HepG2 (cell line): ENCODE measurements around the gene SLC41A3. TPM values are rescaled to one million over a fixed set of nuclear protein-coding genes. Genes with fewer than 3 reads are reported as not detected.

ENCODE experiments used
- ATAC-seq: fragments of 200-7000 bp; cut with Tn5 transposase; 3 replicates; pipeline ENCODE4 v1.9.1; 2020; ENCODE audit warnings: mild to moderate bottlenecking, moderate library complexity
- BruUV-seq: library from RNA; stranded (reverse); fragments of 400-500 nt; replicated peaks from 2 replicates; lab custom pipeline; 2021; lab: Mats Ljungman, UMichigan
- CTCF ChIA-PET: fragments of 300-600 bp; formaldehyde crosslinking; extraction: SDS; loops from one replicate; lab custom pipeline; 2021; ENCODE audit warnings: low total read pairs, inconsistent platforms, low intra/inter-chr PET ratio; lab: Yijun Ruan, JAX
- POLR2A ChIA-PET: fragments of 350-600 bp; sonication (Branson Sonifier 250); formaldehyde crosslinking; loops from one replicate; lab custom pipeline; 2020; ENCODE audit warnings: antibody characterized with exemption, inconsistent platforms; lab: Yijun Ruan, JAX
- DNase-seq: peaks from one replicate; pipeline ENCODE4 v3.0.0-alpha.2; 2015; ENCODE audit warnings: low spot score
- FAIRE-seq: peaks from 3 replicates; lab custom pipeline; 2011; peaks lifted over from hg19 to GRCh38; lab: Jason Lieb, UNC
- H2AFZ ChIP-seq: one replicate; pipeline ENCODE4 v1.6.1; 2011; ENCODE audit warnings: low read length, inconsistent platforms
- H3K27ac ChIP-seq: fragments of 300-600 bp; 3 replicates; pipeline ENCODE4 v1.8.0; 2011; ENCODE audit warnings: mixed run types, mild to moderate bottlenecking, mixed read lengths, low read length, inconsistent platforms; ENCODE audit not compliant: insufficient read depth; ENCODE audit errors: extremely low read length
- H3K27me3 ChIP-seq, 2 experiments: fragments of 200-600 bp in 1 of 2; 2 replicates in 1 of 2; 3 replicates in 1 of 2; pipeline versions ENCODE4 v1.6.0 to v1.8.0; 2011; ENCODE audit warnings: low read length in 2 of 2, mild to moderate bottlenecking in 2 of 2, moderate library complexity in 2 of 2, inconsistent platforms in 1 of 2; ENCODE audit not compliant: insufficient read depth in 2 of 2, control insufficient read depth in 1 of 2
- H3K36me3 ChIP-seq, 2 experiments: fragments of 200-600 bp in 1 of 2; replicated peaks in 1 of 2; 2 replicates in 1 of 2; 3 replicates in 1 of 2; pipeline versions ENCODE4 v1.5.1 to v1.8.0; 2011; ENCODE audit warnings: low read length in 2 of 2, inconsistent platforms in 1 of 2; ENCODE audit not compliant: insufficient read depth in 2 of 2, control insufficient read depth in 1 of 2
- H3K4me1 ChIP-seq: 2 replicates; pipeline ENCODE4 v1.5.1; 2012; ENCODE audit warnings: low read length, inconsistent platforms; ENCODE audit not compliant: insufficient read depth
- H3K4me2 ChIP-seq: 2 replicates; pipeline ENCODE4 v1.6.0; 2011; ENCODE audit warnings: low read depth, low read length, inconsistent platforms
- H3K4me3 ChIP-seq, 3 experiments: fragments of 200-600 bp in 1 of 3; sonication (generic), shearing (Covaris generic) in 1 of 3; replicated peaks in 1 of 3; 2 replicates each; pipeline ENCODE4 v1.5.1; 2011 to 2016; ENCODE audit warnings: low read length in 3 of 3, inconsistent platforms in 2 of 3, low read depth in 2 of 3, mild to moderate bottlenecking in 2 of 3, control low read depth in 1 of 3, mixed read lengths in 1 of 3; ENCODE audit not compliant: insufficient read depth in 1 of 3
- H3K79me2 ChIP-seq: one replicate; pipeline ENCODE4 v1.6.1; 2011; ENCODE audit warnings: low read length, inconsistent platforms; ENCODE audit not compliant: insufficient read depth
- H3K9ac ChIP-seq: 2 replicates; pipeline ENCODE4 v1.6.0; 2011; ENCODE audit warnings: mild to moderate bottlenecking, low read depth, low read length, inconsistent platforms; ENCODE audit not compliant: insufficient read depth
- H3K9me3 ChIP-seq: 2 replicates; pipeline ENCODE4 v1.5.1; 2012; ENCODE audit warnings: mild to moderate bottlenecking, low read length
- H4K20me1 ChIP-seq: 2 replicates; pipeline ENCODE4 v1.6.0; 2011; ENCODE audit warnings: inconsistent platforms, mild to moderate bottlenecking, low read length, moderate library complexity; ENCODE audit not compliant: insufficient read depth
- MED8 ChIP-seq: sonication (generic); formaldehyde crosslinking; IDR thresholded peaks from 2 replicates; pipeline ENCODE4 v1.8.1; 2023; ENCODE audit warnings: mild to moderate bottlenecking, missing genetic modification reagents; ENCODE audit not compliant: insufficient replicate concordance
- ZNF24 ChIP-seq: fragments of 450-650 bp; IDR thresholded peaks from 2 replicates; pipeline ENCODE4 v1.6.1; 2017; ENCODE audit warnings: antibody characterized with exemption, mild to moderate bottlenecking
- ZNF605 ChIP-seq: sonication (generic); formaldehyde crosslinking; IDR thresholded peaks from 2 replicates; pipeline ENCODE4 v1.8.0; 2022; ENCODE audit warnings: mild to moderate bottlenecking, missing genetic modification reagents
- ZNF839 ChIP-seq: sonication (generic); formaldehyde crosslinking; IDR thresholded peaks from 2 replicates; pipeline ENCODE4 v1.4.0; 2020; ENCODE audit warnings: missing genetic modification reagents, mild to moderate bottlenecking, borderline replicate concordance
- WGBS: methylation state at CpG from one replicate; pipeline ENCODE4 v1.1.6; 2017; ENCODE audit warnings: low lambda C conversion rate; 5-methylcytosine and 5-hydroxymethylcytosine counted together
- in situ Hi-C: cut with HindIII; loops from 2 replicates; pipeline ENCODE4 v1.10.0; 2017; ENCODE audit warnings: low pct_unique_long_range_greater_than_20kb; ENCODE audit not compliant: extremely low pct_ligation_motif_present
- intact Hi-C: fragments of 100-400 bp; cut with micrococcal nuclease; formaldehyde crosslinking; loops from one replicate; pipeline ENCODE4 v1.10.0; 2022; ENCODE audit not compliant: unreplicated experiment
- polyA plus RNA-seq, 8 experiments: library from polyadenylated mRNA; depleted of rRNA in 3 of 8; stranded (reverse) in 7 of 8; unstranded in 1 of 8; fragments of >200 nt; fragmentation: Illumina TruSeq in 4 of 8; extraction: Trizol in 4 of 8; gene quantifications; 2 replicates each; pipeline versions ENCODE4 v1.2.1 to v1.2.3, GENCODE V29; 2011 to 2016; ENCODE audit warnings: low read depth in 4 of 8, missing spikeins in 1 of 8, mixed read lengths in 1 of 8; ENCODE audit not compliant: insufficient read depth in 1 of 8
- total RNA-seq, 5 experiments: library from RNA; depleted of rRNA; stranded (reverse); fragments of >200 nt; fragmentation: Illumina TruSeq; extraction: Trizol; gene quantifications; 2 replicates each; pipeline ENCODE4 v1.2.3, GENCODE V29; 2016; ENCODE audit warnings: low read depth in 1 of 5
- TF ChIP-seq, protein P1 (sequence below): sonication (generic); formaldehyde crosslinking; IDR thresholded peaks from 2 replicates; pipeline ENCODE4 v1.9.0; 2022; ENCODE audit warnings: low read depth, missing genetic modification reagents

SLC41A3 gene
- total and polyA plus RNA-seq, 2 of the 13 experiments (the other 11 are each of a cell fraction or from before 2014, with no cell fraction given): 26.0 to 71.1 TPM

DNA sequence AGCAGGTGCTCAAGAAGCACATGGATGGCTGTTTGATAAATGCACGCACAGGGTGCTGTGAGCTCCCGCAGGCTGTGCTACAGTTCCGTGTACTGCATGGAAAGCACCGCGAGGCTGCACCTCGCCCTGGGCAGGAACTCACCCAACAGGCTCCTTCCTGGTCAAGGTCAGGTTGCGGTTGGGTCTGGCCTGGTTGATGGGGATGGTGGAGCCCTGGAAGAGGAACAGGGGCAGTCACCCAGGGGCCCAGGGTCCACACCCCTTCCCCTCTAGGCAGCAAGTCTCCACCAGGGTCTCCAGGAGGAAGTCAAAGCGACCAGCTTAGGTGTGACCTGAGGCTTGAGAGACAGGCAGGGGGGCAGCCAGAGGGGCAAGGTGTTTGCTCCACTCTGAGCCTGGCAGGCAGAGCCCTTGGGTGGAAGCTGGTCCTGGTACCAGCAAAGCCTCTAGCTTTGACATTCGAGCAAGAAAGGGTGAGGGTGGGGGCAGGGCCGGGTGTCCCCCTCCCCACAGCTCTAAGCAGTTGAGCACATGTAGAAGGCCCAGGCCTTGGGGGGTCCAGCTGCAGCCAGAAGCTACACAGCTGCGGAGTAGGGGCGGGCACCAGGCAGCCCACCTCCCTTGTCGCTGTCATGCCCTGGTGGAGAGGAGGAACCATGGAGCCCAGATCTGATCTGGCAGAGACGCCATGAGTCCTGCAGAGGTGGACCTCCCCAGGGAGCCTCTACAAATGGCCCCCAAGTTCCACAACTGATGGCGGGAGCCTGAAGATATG lies 46.3 kb upstream of the SLC41A3 start:
- Histone ChIP-seq H3K4me2 (no peak overlapping the region), H3K27me3 (no peaks in the 10 kb centered on the region), H3K79me2 (no peaks in the 10 kb centered on the region), H3K27ac (no peak overlapping the region), H3K36me3 (no peaks in the 10 kb centered on the region), H2AFZ (no peak overlapping the region), H3K4me1 (peaks cover 10% of the 10 kb centered on the region), H4K20me1 (no peaks in the 10 kb centered on the region), H3K9me3 (no peaks in the 10 kb centered on the region), H3K9ac (no peak overlapping the region), H3K4me3 (no peak overlapping the region)
- in situ Hi-C loops: loop anchor here (10.0 to 25.0 kb wide), 2 partner anchors 65 to 232 kb away; partner anchors contain the start of gene KLF15
- 83% methylated on average over 9 of the region's 15 CpGs for WGBS
- ChIA-PET POLR2A (no interaction called here), CTCF (no interaction called here)
- intact Hi-C loops: no loop called here
- no peak for DNase-seq
- BruUV-seq: no TSS peak
- ATAC-seq: no peak
- TF ChIP-seq MED8 (CRISPR knock-in tag) (no peak), ZNF24 (no peak), ZNF839 (no peak), ZNF605 (CRISPR knock-in tag) (no peak)
- TF ChIP-seq, protein P1, sequence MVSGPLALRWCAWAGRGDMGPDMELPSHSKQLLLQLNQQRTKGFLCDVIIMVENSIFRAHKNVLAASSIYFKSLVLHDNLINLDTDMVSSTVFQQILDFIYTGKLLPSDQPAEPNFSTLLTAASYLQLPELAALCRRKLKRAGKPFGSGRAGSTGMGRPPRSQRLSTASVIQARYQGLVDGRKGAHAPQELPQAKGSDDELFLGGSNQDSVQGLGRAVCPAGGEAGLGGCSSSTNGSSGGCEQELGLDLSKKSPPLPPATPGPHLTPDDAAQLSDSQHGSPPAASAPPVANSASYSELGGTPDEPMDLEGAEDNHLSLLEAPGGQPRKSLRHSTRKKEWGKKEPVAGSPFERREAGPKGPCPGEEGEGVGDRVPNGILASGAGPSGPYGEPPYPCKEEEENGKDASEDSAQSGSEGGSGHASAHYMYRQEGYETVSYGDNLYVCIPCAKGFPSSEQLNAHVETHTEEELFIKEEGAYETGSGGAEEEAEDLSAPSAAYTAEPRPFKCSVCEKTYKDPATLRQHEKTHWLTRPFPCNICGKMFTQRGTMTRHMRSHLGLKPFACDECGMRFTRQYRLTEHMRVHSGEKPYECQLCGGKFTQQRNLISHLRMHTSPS (CRISPR knock-in tag): no peak
- FAIRE-seq: no peak
